A549 (cell line): ENCODE measurements around the gene CDKN1A. TPM values are rescaled to one million over a fixed set of nuclear protein-coding genes. Genes with fewer than 3 reads are reported as not detected.

Experiments
- ATAC-seq, 2 experiments: fragments of 200-7000 bp in 1 of 2; fragments of >200 bp in 1 of 2; cut with Nextera tagmentation in 1 of 2; cut with Tn5 transposase in 1 of 2; 3 replicates each; pipeline versions ENCODE4 v1.8.0 to v1.9.1; 2018 to 2020; ENCODE audit warnings: mild to moderate bottlenecking in 1 of 2, moderate library complexity in 1 of 2
- CTCF ChIA-PET: fragments of 300-600 bp; sonication (Branson Sonifier 250); formaldehyde crosslinking; extraction: SDS; loops from one replicate; lab custom pipeline; 2021; ENCODE audit warnings: antibody characterized with exemption, inconsistent platforms; lab: Yijun Ruan, JAX
- POLR2A ChIA-PET: fragments of 350-600 bp; formaldehyde crosslinking; extraction: SDS; loops from one replicate; lab custom pipeline; 2021; ENCODE audit warnings: antibody characterized with exemption, inconsistent platforms; lab: Yijun Ruan, JAX
- DNase-seq, 2 experiments: peaks; one replicate each; pipeline versions ENCODE4 v3.0.0 to v3.0.0-alpha.2; 2011 to 2016; ENCODE audit warnings: low read depth in 1 of 2, low spot score in 1 of 2
- FAIRE-seq: peaks from 2 replicates; lab custom pipeline; 2011; peaks lifted over from hg19 to GRCh38; lab: Jason Lieb, UNC
- H3K27ac ChIP-seq, 2 experiments: fragments of >200 bp; sonication (Bioruptor Twin); formaldehyde crosslinking; 3 replicates each; pipeline ENCODE4 v1.5.1; 2016 to 2017
- H3K4me1 ChIP-seq: fragments of >200 bp; sonication (Bioruptor Twin); formaldehyde crosslinking; 3 replicates; pipeline ENCODE4 v1.6.1; 2016
- H3K4me2 ChIP-seq: fragments of >200 bp; sonication (Bioruptor Twin); formaldehyde crosslinking; 3 replicates; pipeline ENCODE4 v1.6.1; 2016
- H3K4me3 ChIP-seq: fragments of >200 bp; sonication (Bioruptor Twin); formaldehyde crosslinking; 3 replicates; pipeline ENCODE4 v1.5.1; 2016
- H3K9me3 ChIP-seq: fragments of >200 bp; sonication (Bioruptor Twin); formaldehyde crosslinking; 3 replicates; pipeline ENCODE4 v1.6.1; 2016
- CBX2 ChIP-seq: fragments of 200-600 bp; sonication (generic); IDR thresholded peaks from 2 replicates; pipeline ENCODE4 v1.6.1; 2016; ENCODE audit warnings: low read depth, mild to moderate bottlenecking, borderline replicate concordance
- CBX8 ChIP-seq: fragments of 200-600 bp; sonication (generic); IDR thresholded peaks from 2 replicates; pipeline ENCODE4 v1.6.1; 2016
- CEBPB ChIP-seq, 2 experiments: fragments of >200 bp in 1 of 2; sonication (Bioruptor Twin) in 1 of 2; formaldehyde crosslinking in 1 of 2; IDR thresholded peaks; 2 replicates each; pipeline ENCODE4 v1.6.1; 2012 to 2016
- CHD2 ChIP-seq: fragments of 150-350 bp; IDR thresholded peaks from 2 replicates; pipeline ENCODE4 v1.6.1; 2014; ENCODE audit warnings: low read length; ENCODE audit not compliant: partially characterized antibody
- EHMT2 ChIP-seq: fragments of 200-600 bp; sonication (generic); IDR thresholded peaks from 2 replicates; pipeline ENCODE4 v1.6.1; 2016; ENCODE audit warnings: antibody characterized with exemption, low read depth, mild to moderate bottlenecking, moderate library complexity
- FOXS1 ChIP-seq: fragments of 250-450 bp; sonication (Bioruptor Pico); IDR thresholded peaks from 2 replicates; pipeline ENCODE4 v1.5.0; 2020; ENCODE audit warnings: mild to moderate bottlenecking, moderate library complexity
- GATA3 ChIP-seq: IDR thresholded peaks from 2 replicates; pipeline ENCODE4 v1.6.1; 2012; ENCODE audit warnings: borderline replicate concordance
- HMGXB4 ChIP-seq: fragments of 250-450 bp; sonication (Bioruptor Pico); IDR thresholded peaks from 2 replicates; pipeline ENCODE4 v1.5.0; 2021; ENCODE audit warnings: mild to moderate bottlenecking, moderate library complexity, borderline replicate concordance
- JUN ChIP-seq, 2 experiments: fragments of >200 bp; sonication (Bioruptor Twin); formaldehyde crosslinking; IDR thresholded peaks; 2 replicates in 1 of 2; 3 replicates in 1 of 2; pipeline ENCODE4 v1.6.1; 2016 to 2017
- KDM1A ChIP-seq: fragments of 200-600 bp; sonication (generic); IDR thresholded peaks from 2 replicates; pipeline ENCODE4 v1.6.1; 2016; ENCODE audit warnings: low read depth, mild to moderate bottlenecking
- NFE2L2 ChIP-seq: fragments of 150-350 bp; conservative IDR thresholded peaks from 2 replicates; pipeline ENCODE4 v1.6.1; 2014; ENCODE audit warnings: low read length
- NPAS2 ChIP-seq: fragments of 250-450 bp; sonication (Bioruptor Pico); IDR thresholded peaks from 2 replicates; pipeline ENCODE4 v1.8.0; 2022; ENCODE audit warnings: mild to moderate bottlenecking, moderate library complexity, borderline replicate concordance
- RCOR1 ChIP-seq: fragments of 150-350 bp; IDR thresholded peaks from 2 replicates; pipeline ENCODE4 v1.6.1; 2014; ENCODE audit warnings: antibody characterized with exemption, low read length, low read depth
- SREBF2 ChIP-seq: fragments of 450-650 bp; IDR thresholded peaks from 2 replicates; pipeline ENCODE4 v1.6.1; 2014; ENCODE audit warnings: mild to moderate bottlenecking, moderate library complexity
- whole genome bisulfite sequencing: methylation state at CpG from one replicate; pipeline ENCODE4 v1.1.6; 2017; ENCODE audit errors: missing lambda C conversion rate; 5-methylcytosine and 5-hydroxymethylcytosine counted together
- polyA plus RNA-seq, 4 experiments: library from polyadenylated mRNA; depleted of rRNA in 3 of 4; stranded (reverse); fragments of >200 nt; fragmentation: RNase III in 1 of 4; extraction: RNeasy Plus Mini Kit Qiagen cat#74134 plus additional on column Dnase treatment in 1 of 4; gene quantifications; 2 replicates in 3 of 4; 3 replicates in 1 of 4; pipeline ENCODE4 v1.2.3, GENCODE V29; 2011 to 2017
- TF ChIP-seq, protein P1 (sequence below): IDR thresholded peaks from 2 replicates; pipeline ENCODE4 v1.6.1; 2012; ENCODE audit warnings: low read depth, borderline replicate concordance

Gene CDKN1A
- polyA plus RNA-seq, 2 of the 4 experiments (the other 2 are of a cell fraction) = 130 to 183 TPM

GRCh38 chr6:36662380-36662779 lies 16.1 kb upstream of the CDKN1A start:
- Histone ChIP-seq H3K27ac (peak overlapping the region in 1 of 2 experiments; percentile 74; a peak in 3 of 6 replicates), H3K9me3 (no peaks in the 10 kb centered on the region), H3K4me2 (peak overlapping the region; percentile 40; the same call in 2 of the 3 replicates), H3K4me3 (no peak overlapping the region), H3K4me1 (peaks cover 39% of the 10 kb centered on the region)
- POLR2A ChIA-PET = interaction anchor here (1.5 to 2.3 kb wide), 2 partner anchors 16 to 18 kb away, joined by 5 to 10 read pairs; partner anchors contain the start of gene CDKN1A
- DNase-seq = no peak
- TF ChIP-seq EHMT2 = no peak
- no peak for TF ChIP-seq HMGXB4 (CRISPR knock-in tag)
- no peak for FAIRE-seq
- CTCF ChIA-PET = interaction anchor here (0.9 to 2.4 kb wide), 4 partner anchors 14 to 97 kb away, joined by 3 to 10 read pairs (median 5); no protein-coding TSS in a partner anchor
- ATAC-seq = no peak
- 87% methylated on average over 5 of the region's 5 CpGs for WGBS

DNA sequence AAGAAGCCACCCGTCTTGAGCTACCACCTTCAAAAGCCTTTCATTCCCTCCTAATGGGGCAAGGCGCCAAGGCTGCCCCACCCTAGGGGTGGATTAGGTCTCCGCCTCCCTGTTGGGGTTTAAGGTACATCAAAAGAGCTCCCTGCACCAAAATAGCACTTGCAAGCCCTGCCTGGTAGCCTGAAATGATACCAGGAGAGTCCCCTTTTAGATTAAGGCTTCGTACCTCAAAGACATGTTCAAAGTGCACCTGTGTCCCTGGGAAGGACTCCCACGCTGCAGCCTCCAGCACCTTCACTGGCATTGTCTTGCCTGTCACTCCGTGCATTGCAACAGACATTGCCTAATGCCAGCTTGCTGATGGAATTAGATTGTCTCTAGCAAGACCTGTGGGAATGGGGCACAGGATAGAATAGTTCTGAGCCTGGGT lies 15.7 kb upstream of the CDKN1A start:
- POLR2A ChIA-PET = interaction anchor here (1.5 to 2.3 kb wide), 2 partner anchors 16 to 18 kb away, joined by 5 to 10 read pairs; partner anchors contain the start of gene CDKN1A
- DNase-seq (no peak), FAIRE-seq (no peak), ATAC-seq (peak; percentile 38 to 41; a peak in 4 of 6 replicates)
- H3K4me1 ChIP-seq = peaks cover 42% of the 10 kb centered on the region
- H3K4me2 ChIP-seq = peak overlapping the region; percentile 40
- TF ChIP-seq CEBPB (IDR thresholded peaks at IDR 0.05) = peak; percentile 48 to 63; a peak in 1 of 4 replicates
- no peak for TF ChIP-seq SREBF2
- CTCF ChIA-PET = interaction anchor here (0.9 to 2.4 kb wide), 5 partner anchors 14 to 97 kb away, joined by 3 to 10 read pairs (median 4); partner anchors contain the start of gene CDKN1A
- peak overlapping the region; percentile 44 to 74; a peak in 5 of 6 replicates for H3K27ac ChIP-seq
- WGBS = 66% methylated on average over 6 of the region's 6 CpGs
- no peak overlapping the region for H3K4me3 ChIP-seq
- no peaks in the 10 kb centered on the region for H3K9me3 ChIP-seq

- 75% methylated on average over 4 of the region's 4 CpGs for WGBS
- ChIA-PET CTCF (interaction anchor here (1.4 to 2.4 kb wide), 7 partner anchors 10 to 96 kb away, joined by 3 to 10 read pairs (median 5); partner anchors contain the start of gene CDKN1A), POLR2A (interaction anchor here (1.1 to 2.3 kb wide), 3 partner anchors 15 to 19 kb away, joined by 3 to 10 read pairs (median 5); partner anchors contain the start of gene CDKN1A)
- peaks cover 41% of the 10 kb centered on the region for H3K4me1 ChIP-seq
- H3K4me2 ChIP-seq = peak overlapping the region; percentile 40; the same call in 2 of the 3 replicates
- FAIRE-seq (no peak), DNase-seq (no peak), ATAC-seq (no peak)
- H3K9me3 ChIP-seq = no peaks in the 10 kb centered on the region
- H3K27ac ChIP-seq = peak overlapping the region; percentile 44 to 74; a peak in 5 of 6 replicates
- H3K4me3 ChIP-seq = no peak overlapping the region
- TF ChIP-seq KDM1A (no peak), NFE2L2 (peak; percentile 53; the same call in 1 of the 2 replicates), CBX8 (no peak), CHD2 (no peak)
These were observed 14.7 kb upstream of the CDKN1A start for GRCh38 chr6:36663504-36664446.

- ChIA-PET POLR2A (no interaction called here), CTCF (interaction anchor here (2.4 kb wide), 1 partner anchor 14 kb away, joined by 5 read pairs; no protein-coding TSS in a partner anchor)
- ATAC-seq (no peak), DNase-seq (no peak), FAIRE-seq (no peak)
- peak overlapping the region in 1 of 2 experiments; percentile 91; a peak in 4 of 6 replicates for H3K27ac ChIP-seq
- H3K4me3 ChIP-seq = no peak overlapping the region
- H3K4me1 ChIP-seq = peaks cover 38% of the 10 kb centered on the region
- no peak overlapping the region for H3K4me2 ChIP-seq
- TF ChIP-seq FOXS1 (CRISPR knock-in tag) (no peak), EHMT2 (no peak), CBX2 (no peak), CEBPB (IDR thresholded peaks at IDR 0.05) (no peak), RCOR1 (no peak), CBX8 (no peak), NPAS2 (CRISPR knock-in tag) (no peak), JUN (IDR thresholded peaks at IDR 0.05) (no peak), GATA3 (no peak)
- TF ChIP-seq, protein P1, sequence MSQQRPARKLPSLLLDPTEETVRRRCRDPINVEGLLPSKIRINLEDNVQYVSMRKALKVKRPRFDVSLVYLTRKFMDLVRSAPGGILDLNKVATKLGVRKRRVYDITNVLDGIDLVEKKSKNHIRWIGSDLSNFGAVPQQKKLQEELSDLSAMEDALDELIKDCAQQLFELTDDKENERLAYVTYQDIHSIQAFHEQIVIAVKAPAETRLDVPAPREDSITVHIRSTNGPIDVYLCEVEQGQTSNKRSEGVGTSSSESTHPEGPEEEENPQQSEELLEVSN = no peak
- 95% methylated on average over 4 of the region's 4 CpGs for WGBS
- no peaks in the 10 kb centered on the region for H3K9me3 ChIP-seq
These were observed 13.3 kb upstream of the CDKN1A start for GRCh38 chr6:36665180-36665579.
